ENCODE measurements around the gene ZNF683. TPM values are rescaled to one million over a fixed set of nuclear protein-coding genes. Genes with fewer than 3 reads are reported as not detected.

The ZNF683 gene
- total RNA-seq, 3 donors from 2014 or later = 0.19 to 1.0 TPM; not detected in 1

DNA sequence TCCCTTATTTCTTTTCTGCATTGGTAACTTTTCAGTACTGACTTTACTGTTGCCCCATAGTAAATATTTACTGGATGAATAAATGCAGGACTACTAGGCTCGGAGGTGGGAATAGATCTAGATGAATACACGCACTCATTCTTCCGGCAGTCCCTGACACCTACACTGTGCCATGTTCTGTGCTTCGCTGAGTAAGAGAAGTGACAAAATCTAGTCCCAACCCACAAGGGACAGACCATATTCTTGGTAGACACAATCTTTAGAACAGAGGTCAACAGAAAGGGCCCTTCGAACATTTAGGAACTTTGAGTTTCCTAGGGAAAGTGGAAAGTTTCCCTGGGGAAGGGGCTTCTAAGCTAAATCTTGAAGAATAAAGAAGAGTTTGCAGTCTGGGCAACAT is 58.0 kb downstream of the ZNF683 start:
- ATAC-seq = no peak
- intact Hi-C loops (cut with DNase I, micrococcal nuclease) = no loop called here
- H3K4me3 ChIP-seq = no peak overlapping the region
- TF ChIP-seq, protein P1, sequence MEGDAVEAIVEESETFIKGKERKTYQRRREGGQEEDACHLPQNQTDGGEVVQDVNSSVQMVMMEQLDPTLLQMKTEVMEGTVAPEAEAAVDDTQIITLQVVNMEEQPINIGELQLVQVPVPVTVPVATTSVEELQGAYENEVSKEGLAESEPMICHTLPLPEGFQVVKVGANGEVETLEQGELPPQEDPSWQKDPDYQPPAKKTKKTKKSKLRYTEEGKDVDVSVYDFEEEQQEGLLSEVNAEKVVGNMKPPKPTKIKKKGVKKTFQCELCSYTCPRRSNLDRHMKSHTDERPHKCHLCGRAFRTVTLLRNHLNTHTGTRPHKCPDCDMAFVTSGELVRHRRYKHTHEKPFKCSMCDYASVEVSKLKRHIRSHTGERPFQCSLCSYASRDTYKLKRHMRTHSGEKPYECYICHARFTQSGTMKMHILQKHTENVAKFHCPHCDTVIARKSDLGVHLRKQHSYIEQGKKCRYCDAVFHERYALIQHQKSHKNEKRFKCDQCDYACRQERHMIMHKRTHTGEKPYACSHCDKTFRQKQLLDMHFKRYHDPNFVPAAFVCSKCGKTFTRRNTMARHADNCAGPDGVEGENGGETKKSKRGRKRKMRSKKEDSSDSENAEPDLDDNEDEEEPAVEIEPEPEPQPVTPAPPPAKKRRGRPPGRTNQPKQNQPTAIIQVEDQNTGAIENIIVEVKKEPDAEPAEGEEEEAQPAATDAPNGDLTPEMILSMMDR (IDR thresholded peaks at IDR 0.05) = no peak
- no peaks in the 10 kb centered on the region for H3K9me3 ChIP-seq
- no peaks in the 10 kb centered on the region for H3K36me3 ChIP-seq (ENCODE audit: low read depth)
- no peak for DNase-seq
- H3K4me1 ChIP-seq (ENCODE audit: low read depth) = peaks cover 2% of the 10 kb centered on the region

Other genes with a start within 250 kb of the ZNF683 start
- 1 to 10 TPM in 2 of 3 donors, under 1 TPM in 1; 0.78 to 1.5 (median 1.5) TPM for gene FAM110D, start 213.7 kb downstream of the ZNF683 start, total RNA-seq
- not detected for gene C1orf232, start 203.8 kb downstream of the ZNF683 start, total RNA-seq
- 10 to 100 TPM; 14.8 to 21.4 (median 17.9) TPM for gene ZNF593, start 202.8 kb downstream of the ZNF683 start, total RNA-seq
- gene ZNF593OS, start 200.9 kb downstream of the ZNF683 start, total RNA-seq = not detected
- 10 to 100 TPM; 19.6 to 65.7 (median 38.6) TPM for gene CNKSR1, start 195.3 kb downstream of the ZNF683 start, total RNA-seq
- gene CATSPER4, start 182.1 kb downstream of the ZNF683 start, total RNA-seq = not detected
- gene CEP85, start 138.6 kb downstream of the ZNF683 start, total RNA-seq = 10 to 100 TPM; 10.7 to 15.9 (median 15.6) TPM
- gene SH3BGRL3, start 92.7 kb downstream of the ZNF683 start, total RNA-seq = 100 to 1,000 TPM; 156 to 422 (median 385) TPM
- 10 to 100 TPM; 12.9 to 17.9 (median 16.4) TPM for gene UBXN11, start 66.1 kb downstream of the ZNF683 start, total RNA-seq
- gene CD52, start 54.8 kb downstream of the ZNF683 start, total RNA-seq = 10 to 100 TPM in 2 of 3 donors, 1 to 10 TPM in 1; 6.9 to 17.8 (median 13.1) TPM
- gene CRYBG2, start 18.6 kb downstream of the ZNF683 start, total RNA-seq = 10 to 100 TPM; 19.4 to 27.7 (median 19.6) TPM
- gene LIN28A, start 38.1 kb upstream of the ZNF683 start, total RNA-seq = not detected
- 100 to 1,000 TPM in 2 of 3 donors, 10 to 100 TPM in 1; 72.9 to 137 (median 118) TPM for gene DHDDS, start 59.6 kb upstream of the ZNF683 start, total RNA-seq
- gene HMGN2, start 99.7 kb upstream of the ZNF683 start, total RNA-seq = 100 to 1,000 TPM; 186 to 463 (median 271) TPM
- 100 to 1,000 TPM in 2 of 3 donors, 10 to 100 TPM in 1; 81.4 to 183 (median 146) TPM for gene RPS6KA1, start 157.0 kb upstream of the ZNF683 start, total RNA-seq